Parathyroid adenoma (tissue), 2 donors: Measurements from ENCODE around the gene CEP85.

Source experiments
- H2AFZ ChIP-seq: fragments of 300-600 bp; sonication (generic); one replicate; pipeline ENCODE4 v1.7.0; 2017; ENCODE audit warnings: antibody characterized with exemption, mild to moderate bottlenecking
- H3K27ac ChIP-seq: fragments of 300-600 bp; sonication (generic); one replicate; pipeline ENCODE4 v1.7.0; 2017
- H3K27me3 ChIP-seq: fragments of 300-600 bp; sonication (generic); one replicate; pipeline ENCODE4 v1.7.0; 2017; ENCODE audit warnings: low read length; ENCODE audit not compliant: control insufficient read depth, insufficient read depth
- H3K36me3 ChIP-seq: fragments of 300-600 bp; sonication (generic); one replicate; pipeline ENCODE4 v1.7.0; 2017; ENCODE audit warnings: low read length; ENCODE audit not compliant: control insufficient read depth, insufficient read depth
- H3K4me1 ChIP-seq: fragments of 300-600 bp; sonication (generic); one replicate; pipeline ENCODE4 v1.7.0; 2017; ENCODE audit warnings: control low read depth
- H3K4me2 ChIP-seq: fragments of 300-600 bp; sonication (generic); one replicate; pipeline ENCODE4 v1.7.0; 2017; ENCODE audit warnings: low read length
- H3K4me3 ChIP-seq: fragments of 300-600 bp; sonication (generic); one replicate; pipeline ENCODE4 v1.7.0; 2017; ENCODE audit warnings: low read depth, low read length
- H3K79me2 ChIP-seq: fragments of 300-600 bp; sonication (generic); one replicate; pipeline ENCODE4 v1.7.0; 2017; ENCODE audit warnings: control low read depth
- H3K9ac ChIP-seq: fragments of 300-600 bp; sonication (generic); one replicate; pipeline ENCODE4 v1.7.0; 2017; ENCODE audit warnings: mild to moderate bottlenecking
- H3K9me3 ChIP-seq: fragments of 300-600 bp; sonication (generic); one replicate; pipeline ENCODE4 v1.7.0; 2017; ENCODE audit warnings: low read length; ENCODE audit not compliant: control insufficient read depth
- TF ChIP-seq, protein P1 (sequence below): fragments of 300-600 bp; sonication (generic); IDR thresholded peaks from one replicate; pipeline ENCODE4 v1.7.0; 2017; ENCODE audit warnings: antibody characterized with exemption, mild to moderate bottlenecking
- donor health status: primary hyperparathyroidism.

Gene CEP85

DNA sequence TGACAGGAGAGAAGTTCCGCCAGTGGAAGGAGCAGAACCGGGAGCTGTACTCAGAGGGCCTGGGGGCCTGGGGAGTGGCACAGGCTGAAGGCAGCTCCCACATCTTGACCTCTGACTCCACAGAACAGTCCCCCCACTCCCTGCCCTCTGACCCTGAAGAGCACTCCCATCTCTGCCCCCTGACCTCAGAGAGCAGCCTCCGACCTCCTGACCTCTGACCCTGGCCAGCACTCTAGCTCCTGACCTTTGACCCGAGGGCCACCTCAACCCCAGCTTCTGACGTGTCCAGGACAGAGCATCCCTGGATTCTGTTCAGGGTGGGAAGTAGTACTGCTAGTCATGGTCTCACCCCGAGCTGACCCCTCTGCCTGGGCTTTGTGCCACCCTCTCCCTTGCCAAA lies 44.7 kb upstream of the CEP85 start:
- Histone ChIP-seq H2AFZ (no peak overlapping the region), H3K4me3 (no peak overlapping the region), H3K27ac (no peak overlapping the region), H3K36me3 (no peaks in the 10 kb centered on the region), H3K9ac (no peak overlapping the region), H3K27me3 (no peaks in the 10 kb centered on the region), H3K79me2 (no peaks in the 10 kb centered on the region), H3K4me2 (no peak overlapping the region), H3K4me1 (no peaks in the 10 kb centered on the region), H3K9me3 (no peaks in the 10 kb centered on the region)
- TF ChIP-seq, protein P1, sequence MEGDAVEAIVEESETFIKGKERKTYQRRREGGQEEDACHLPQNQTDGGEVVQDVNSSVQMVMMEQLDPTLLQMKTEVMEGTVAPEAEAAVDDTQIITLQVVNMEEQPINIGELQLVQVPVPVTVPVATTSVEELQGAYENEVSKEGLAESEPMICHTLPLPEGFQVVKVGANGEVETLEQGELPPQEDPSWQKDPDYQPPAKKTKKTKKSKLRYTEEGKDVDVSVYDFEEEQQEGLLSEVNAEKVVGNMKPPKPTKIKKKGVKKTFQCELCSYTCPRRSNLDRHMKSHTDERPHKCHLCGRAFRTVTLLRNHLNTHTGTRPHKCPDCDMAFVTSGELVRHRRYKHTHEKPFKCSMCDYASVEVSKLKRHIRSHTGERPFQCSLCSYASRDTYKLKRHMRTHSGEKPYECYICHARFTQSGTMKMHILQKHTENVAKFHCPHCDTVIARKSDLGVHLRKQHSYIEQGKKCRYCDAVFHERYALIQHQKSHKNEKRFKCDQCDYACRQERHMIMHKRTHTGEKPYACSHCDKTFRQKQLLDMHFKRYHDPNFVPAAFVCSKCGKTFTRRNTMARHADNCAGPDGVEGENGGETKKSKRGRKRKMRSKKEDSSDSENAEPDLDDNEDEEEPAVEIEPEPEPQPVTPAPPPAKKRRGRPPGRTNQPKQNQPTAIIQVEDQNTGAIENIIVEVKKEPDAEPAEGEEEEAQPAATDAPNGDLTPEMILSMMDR: no peak

GRCh38 chr1:26189751-26190275 lies 44.2 kb upstream of the CEP85 start:
- H3K27ac ChIP-seq: no peak overlapping the region
- H3K27me3 ChIP-seq: no peaks in the 10 kb centered on the region
- H3K36me3 ChIP-seq: no peaks in the 10 kb centered on the region
- H3K9me3 ChIP-seq: no peaks in the 10 kb centered on the region
- no peak overlapping the region for H3K4me3 ChIP-seq
- H2AFZ ChIP-seq: no peak overlapping the region
- H3K4me1 ChIP-seq: no peaks in the 10 kb centered on the region
- H3K4me2 ChIP-seq: no peak overlapping the region
- no peak overlapping the region for H3K9ac ChIP-seq
- no peaks in the 10 kb centered on the region for H3K79me2 ChIP-seq
- TF ChIP-seq, protein P1: no peak

DNA sequence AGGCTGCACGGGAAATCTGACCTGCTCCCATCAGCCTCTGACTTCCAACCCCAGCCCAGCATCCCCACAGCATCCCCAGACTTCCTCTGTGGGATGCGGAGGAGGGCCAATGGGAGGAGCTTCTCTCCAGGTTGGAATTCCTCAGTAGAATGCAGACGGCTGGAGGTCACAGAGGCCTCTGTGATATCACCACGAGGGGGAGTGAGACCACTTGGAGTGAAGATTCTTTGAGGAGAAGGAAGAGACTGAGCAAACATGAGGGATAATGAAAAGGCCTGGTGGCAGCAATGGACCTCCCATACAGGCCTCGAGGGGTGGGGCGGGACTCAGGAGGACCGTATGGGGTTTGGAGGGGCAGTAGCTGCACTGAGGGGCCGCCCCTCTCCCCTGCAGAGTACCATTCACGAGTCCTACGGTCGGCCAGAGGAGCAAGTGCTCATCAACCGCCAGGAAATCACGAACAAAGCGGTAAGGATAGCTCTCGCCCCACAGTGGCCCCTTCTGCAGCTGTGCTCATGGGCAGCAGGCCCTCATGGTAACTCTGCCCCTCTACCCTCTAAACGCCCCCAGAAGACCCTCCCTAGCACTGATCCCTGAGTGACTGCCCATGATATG lies 43.5 kb upstream of the CEP85 start, which contains the start of gene CATSPER4:
TSS of gene CATSPER4 (plus strand) at position 230 of the 615 bp plus-strand sequence. CDS start at position 256, 26 bp downstream.
- Histone ChIP-seq H3K36me3 (no peaks in the 10 kb centered on the region), H3K4me1 (no peaks in the 10 kb centered on the region)

DNA sequence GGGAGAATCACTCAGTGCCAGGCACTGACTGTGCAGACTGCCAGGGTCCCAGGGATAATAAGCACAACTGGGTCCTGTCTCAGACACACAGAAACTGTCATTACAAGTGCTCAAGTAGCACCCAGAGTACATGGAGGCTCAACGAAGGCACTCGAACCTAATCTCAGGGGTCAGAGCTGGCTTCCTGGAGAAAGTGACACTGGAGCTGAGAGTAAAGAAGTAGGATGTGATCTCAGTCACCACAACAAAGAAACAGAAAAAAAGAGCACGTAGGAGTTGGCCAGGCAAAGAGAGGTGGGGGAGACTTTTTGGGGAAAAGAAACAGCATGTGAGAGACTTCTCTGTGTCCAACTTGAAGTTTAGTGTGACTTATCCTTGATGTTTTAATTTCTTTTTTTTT lies 42.3 kb upstream of the CEP85 start:
- TF ChIP-seq, protein P1: no peak
- Histone ChIP-seq H3K4me3 (no peak overlapping the region), H3K9me3 (no peaks in the 10 kb centered on the region), H3K4me1 (no peaks in the 10 kb centered on the region), H3K27ac (no peak overlapping the region), H2AFZ (no peak overlapping the region), H3K79me2 (no peaks in the 10 kb centered on the region), H3K36me3 (no peaks in the 10 kb centered on the region), H3K4me2 (no peak overlapping the region), H3K27me3 (no peaks in the 10 kb centered on the region), H3K9ac (no peak overlapping the region)

More for the DNA sequence above, 43.5 kb upstream of the CEP85 start, which contains the start of gene CATSPER4:
- Histone ChIP-seq H3K4me2 (no peak within 1 kb of the TSS), H3K27ac (no peak within 1 kb of the TSS), H3K9ac (no peak within 1 kb of the TSS), H3K4me3 (no peak within 1 kb of the TSS), H3K79me2 (no peaks in the 10 kb centered on the region), H3K9me3 (no peaks in the 10 kb centered on the region), H2AFZ (no peak within 1 kb of the TSS), H3K27me3 (no peaks in the 10 kb centered on the region)
- TF ChIP-seq, protein P1: peak; percentile 41

GRCh38 chr1:26195805-26196204 lies 38.2 kb upstream of the CEP85 start:
- Histone ChIP-seq H3K79me2 (no peaks in the 10 kb centered on the region), H3K9me3 (no peaks in the 10 kb centered on the region), H3K4me2 (no peak overlapping the region), H3K27me3 (no peaks in the 10 kb centered on the region), H3K9ac (no peak overlapping the region), H3K36me3 (no peaks in the 10 kb centered on the region), H3K27ac (no peak overlapping the region), H2AFZ (no peak overlapping the region), H3K4me3 (no peak overlapping the region), H3K4me1 (no peaks in the 10 kb centered on the region)
- TF ChIP-seq, protein P1: no peak
